HG02943 (cell line): ENCODE measurements around the gene LY6G6F.

ENCODE experiments used
- ATAC-seq: cut with Tn5 transposase; IDR thresholded peaks from one replicate; pipeline ENCODE4 v1.9.1; 2021; ENCODE audit warnings: mild to moderate bottlenecking, low read depth, moderate library complexity; ENCODE audit not compliant: unreplicated experiment

LY6G6F gene

DNA sequence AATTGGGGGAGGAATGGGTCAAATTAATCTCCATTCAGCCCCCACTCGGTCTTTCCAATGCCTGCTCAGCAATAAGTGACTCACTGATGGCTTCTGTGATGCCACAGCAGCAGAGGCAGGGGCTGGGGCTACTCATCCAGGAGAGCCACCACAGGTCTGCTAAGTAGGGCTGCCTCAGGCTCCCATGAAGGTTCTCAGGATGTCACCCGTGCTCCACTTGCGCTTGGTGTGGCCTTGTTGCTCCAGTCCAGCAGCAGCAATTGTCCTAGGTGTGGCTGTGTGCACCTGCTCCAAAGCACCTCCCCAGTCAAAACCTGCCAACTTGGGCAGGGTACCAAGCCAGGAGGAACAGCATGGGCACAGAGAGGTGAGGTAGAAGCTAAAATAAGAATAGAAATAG, 15.5 kb downstream of the LY6G6F start:
- no peak for ATAC-seq

DNA sequence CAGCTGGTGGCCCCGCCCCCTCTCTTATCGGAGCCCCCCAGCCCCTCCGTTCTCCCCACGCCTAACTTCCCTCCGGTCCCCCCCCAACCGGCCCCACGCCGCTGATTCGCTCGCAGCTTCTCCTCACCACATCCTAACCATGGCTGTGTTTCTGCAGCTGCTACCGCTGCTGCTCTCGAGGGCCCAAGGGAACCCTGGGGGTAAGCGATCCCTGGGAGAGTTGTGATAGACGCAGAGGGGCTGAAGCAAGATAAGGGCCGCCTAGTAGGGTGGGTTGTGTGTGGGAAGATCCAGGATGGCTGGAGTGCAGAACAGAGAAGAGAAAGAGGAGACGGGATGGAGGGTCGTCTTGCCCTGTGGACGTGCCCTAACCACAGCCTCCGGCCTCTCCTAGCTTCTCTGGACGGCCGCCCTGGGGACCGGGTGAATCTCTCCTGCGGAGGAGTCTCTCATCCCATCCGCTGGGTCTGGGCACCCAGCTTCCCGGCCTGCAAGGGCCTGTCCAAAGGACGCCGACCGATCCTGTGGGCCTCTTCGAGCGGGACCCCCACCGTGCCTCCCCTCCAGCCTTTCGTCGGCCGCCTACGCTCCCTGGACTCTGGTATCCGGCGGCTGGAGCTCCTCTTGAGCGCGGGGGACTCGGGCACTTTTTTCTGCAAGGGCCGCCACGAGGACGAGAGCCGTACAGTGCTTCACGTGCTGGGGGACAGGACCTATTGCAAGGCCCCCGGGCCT, 16.7 kb downstream of the LY6G6F start, which contains the start of gene MPIG6B:
TSS of gene MPIG6B (plus strand) at position 129 of the 735 bp plus-strand sequence. CDS start at position 140, 11 bp downstream.
- no peak for ATAC-seq

DNA sequence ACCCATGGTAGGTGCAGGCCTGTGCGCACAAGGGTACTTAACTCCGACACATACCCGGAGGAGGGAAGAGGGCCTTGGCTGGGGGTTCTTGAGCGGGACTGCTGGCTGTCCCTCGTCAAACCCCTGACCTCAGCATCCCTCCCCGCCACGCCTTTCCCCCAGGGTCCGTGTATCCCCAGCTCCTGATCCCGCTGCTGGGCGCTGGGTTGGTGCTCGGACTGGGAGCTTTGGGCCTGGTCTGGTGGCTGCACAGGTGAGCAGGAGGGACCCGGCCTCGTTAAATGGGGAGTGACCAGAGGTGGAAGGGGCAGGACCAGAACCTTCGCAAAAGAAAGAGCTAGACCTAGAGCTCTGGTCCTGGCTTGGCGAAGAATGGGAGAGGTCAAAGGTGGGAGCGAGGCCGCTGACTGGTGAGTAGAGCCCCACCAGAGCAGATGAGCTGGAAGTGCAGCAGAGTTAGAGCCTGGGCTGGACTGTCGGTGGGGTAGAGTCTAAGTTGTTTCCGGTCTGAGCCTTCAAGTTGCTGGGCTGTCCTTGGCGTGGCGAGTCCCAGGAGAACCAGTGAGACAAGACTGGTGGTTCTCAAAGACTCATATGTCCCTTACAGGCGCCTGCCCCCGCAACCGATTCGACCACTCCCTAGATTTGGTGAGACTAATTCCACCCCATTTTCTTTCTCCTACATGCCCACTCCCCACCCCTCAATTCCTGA, 17.5 kb downstream of the LY6G6F start:
- ATAC-seq: no peak

DNA sequence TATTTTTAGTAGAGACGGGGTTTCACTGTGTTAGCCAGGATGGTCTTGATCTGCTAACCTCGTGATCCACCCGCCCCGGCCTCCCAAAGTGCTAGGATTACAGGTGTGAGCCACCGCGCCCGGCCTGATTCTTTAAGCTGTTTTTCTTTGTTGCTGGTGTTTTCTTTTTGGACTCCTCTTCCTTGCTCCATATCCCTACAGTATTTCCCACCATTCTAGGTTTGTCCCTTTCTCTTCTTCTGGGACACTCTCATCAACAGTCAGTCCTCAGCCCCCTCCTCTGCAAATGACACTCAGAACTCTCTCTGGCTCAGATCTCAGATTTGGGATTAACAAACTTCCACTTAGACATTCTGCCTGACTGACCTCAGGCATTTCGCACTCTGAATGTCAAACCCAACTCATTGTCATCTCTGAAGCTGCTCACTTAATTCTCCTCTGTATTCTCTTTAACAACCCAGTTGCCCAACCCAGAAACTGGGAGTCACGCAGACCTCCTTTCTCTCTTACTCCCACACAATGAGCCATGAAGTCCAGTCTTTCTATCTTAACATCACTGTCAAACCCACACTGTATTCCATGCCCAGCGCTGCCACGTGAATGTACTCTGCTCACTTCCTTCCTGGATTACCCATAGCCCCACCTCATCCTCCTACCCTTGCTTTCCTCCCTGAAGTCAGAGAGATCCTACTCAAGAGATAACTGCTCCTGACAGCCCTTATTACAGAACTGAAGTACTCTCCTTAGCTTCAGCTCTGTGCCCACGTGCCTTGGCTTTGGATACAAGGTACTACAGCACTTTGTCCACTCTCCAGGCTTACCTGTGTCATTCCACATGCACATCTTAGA, 19.1 kb downstream of the LY6G6F start:
- ATAC-seq: no peak

DNA sequence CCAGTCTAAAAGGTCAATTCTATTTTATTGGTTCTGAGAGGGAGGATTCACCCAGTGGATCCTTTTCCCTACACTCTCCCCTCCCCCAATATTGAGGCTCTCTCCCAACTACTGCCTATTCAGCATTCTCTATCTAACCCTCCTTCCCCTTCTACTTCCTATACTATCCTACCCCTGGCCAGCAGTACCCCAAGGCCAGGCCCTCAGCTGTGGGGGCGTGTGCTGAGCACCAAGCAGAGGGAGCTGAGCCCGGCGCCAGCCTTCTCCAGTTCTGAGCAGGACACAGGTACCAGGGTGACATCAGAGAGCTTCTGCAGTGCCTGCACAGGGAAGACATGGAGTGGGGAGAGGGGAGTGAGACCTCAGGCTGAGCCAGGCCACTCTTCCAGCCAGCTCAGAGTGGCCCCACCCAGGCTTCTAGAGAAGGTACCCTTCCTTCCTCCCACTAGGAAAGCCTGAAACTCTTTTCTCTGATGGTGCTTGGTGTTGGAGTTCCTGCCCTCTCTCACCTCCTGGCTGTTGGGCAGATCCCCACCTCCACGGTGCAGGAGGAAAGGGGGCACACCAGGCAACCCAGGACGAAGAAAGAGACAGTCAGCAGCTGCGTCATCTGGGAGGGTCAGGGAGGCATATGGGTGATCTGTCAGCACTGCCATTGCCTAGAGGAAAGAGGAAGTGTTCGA, 20.5 kb downstream of the LY6G6F start:
- ATAC-seq: no peak

DNA sequence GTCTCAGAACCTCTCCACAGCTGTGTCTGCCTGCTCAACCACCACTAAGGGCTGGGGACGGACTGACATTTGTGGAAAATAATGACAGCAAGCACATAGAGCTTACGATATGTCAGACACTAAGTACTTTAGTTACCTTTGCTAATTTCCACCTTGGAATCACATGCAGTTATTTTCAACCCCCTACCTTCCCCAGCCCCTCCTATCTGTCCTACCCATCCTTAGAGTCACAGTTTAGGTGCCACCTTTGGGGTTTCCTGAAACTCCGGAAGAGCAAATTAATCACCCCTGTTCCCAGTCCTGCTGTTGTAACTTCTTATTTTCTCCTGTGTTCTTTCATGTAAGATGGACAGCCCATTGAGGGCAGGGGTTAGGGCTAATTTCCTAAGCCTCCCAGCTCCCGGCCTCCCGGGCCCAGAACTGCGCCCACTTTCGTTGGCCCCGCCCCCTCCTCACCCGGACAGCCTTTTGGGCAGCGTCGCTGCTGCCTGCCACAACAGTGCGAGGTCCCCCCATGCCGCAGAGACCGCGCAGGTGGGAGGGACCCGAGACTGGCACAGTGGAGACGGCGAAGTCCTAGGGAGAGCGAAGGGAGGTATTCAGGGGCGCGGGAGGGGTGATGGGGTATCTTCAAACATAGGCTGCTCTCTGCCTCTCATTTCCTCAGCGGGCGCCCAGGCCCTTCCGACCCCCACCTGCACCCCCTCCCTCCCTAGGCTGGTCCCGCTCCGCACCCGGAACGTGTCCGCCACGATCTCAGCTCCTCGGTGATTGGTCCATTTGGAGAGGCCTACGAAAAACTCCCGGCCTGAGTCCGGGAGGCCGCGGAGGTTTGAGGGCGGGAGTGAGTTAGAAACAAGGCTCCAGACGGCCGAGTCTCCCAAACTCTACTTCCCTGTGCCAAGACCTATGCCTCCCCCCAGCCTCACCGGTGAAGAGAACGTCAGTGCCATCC, 21.3 kb downstream of the LY6G6F start:
- ATAC-seq: no peak

DNA sequence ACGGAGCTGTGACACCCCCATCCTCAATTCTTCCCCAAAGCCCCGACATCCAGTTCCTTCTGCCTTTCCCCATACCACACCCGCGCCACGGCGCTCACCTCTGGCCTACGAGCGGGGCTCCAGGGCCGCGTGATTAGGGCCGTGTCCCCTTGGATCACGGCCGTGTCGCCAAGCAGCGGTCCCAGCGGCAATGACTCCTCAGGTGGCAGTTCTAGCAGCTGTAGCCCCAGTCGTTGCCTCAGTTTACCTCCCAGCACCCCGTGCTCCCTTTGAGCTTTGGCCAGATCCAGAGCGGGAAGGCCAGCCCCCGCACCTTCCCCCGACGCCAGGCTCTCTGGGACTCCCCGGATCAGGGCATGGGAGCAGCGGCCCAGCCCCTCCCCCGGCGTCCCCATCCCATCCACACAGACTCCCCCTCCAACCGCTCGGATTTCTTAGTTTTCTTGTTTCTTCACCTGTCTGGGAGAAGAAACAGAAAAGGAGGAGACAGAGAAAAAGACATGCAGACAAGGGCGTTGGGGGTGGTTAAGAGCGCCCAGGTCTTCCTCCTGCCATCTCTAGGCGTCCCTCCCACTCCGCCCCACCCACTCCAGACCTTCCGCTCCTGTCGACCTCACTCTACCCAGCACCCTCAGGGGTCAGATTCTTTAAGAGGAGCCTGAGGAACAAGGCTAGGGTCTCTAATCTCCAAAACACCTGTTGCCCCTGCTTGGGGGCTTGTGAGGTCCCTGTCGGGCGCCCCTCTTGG, 22.3 kb downstream of the LY6G6F start, which contains the start of gene DDAH2:
TSS of gene DDAH2 (minus strand) at position 533 of the 748 bp plus-strand sequence. CDS start at position 395, 138 bp downstream.
- no peak for ATAC-seq

DNA sequence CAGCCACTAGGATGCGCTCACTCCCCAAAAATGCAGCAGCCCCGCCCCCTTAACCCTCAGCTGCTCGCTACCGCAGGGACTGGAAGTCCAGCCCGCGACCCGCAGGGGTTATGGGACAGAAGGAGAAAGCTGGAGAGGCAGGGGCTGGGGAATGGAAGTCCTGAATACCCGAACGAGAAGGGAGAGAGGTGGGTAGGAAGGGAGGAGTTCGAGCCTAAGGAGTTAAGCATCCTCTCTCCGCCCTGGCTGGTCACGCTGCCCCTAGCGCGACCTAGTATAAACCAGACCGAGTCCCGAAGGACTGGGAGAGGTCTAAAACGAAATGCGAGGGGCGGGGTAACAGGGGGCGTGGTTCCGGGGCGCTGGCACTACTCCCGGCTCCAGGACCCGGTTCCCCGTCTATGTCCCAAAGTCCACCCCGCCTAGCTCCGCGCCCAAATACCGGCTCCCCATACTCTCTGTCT, 22.9 kb downstream of the LY6G6F start:
- ATAC-seq: no peak

DNA sequence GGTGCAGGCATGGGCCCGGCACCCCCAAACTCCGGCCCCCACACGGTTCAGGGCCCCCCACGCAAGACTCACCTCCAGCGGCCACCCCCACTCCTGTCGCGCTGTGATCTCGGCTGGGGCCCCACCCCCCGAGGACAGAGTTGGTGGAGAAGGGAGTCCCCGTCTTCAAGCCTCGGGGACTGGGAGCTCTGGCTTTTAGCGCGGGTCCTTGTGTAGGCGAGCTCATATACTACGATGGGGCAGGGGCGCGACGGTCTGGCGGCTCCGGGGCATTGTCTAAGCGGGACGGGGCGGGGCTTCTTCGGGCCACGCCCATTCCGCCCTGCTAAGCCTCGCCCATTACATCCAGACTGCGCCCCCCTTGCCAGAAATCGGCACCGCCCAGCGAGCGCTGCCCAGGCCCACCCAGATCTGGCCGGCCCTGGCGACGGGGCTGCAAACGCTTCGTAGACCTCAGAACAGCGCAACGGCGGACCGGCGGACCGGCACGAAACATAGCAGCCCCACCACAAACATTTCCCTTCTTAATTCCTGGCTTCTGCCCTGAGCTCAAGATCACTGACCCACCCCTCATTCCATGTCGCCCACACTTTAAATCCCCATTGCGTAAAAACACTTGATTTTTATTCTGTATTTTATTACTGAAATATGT, 23.4 kb downstream of the LY6G6F start:
- no peak for ATAC-seq

DNA sequence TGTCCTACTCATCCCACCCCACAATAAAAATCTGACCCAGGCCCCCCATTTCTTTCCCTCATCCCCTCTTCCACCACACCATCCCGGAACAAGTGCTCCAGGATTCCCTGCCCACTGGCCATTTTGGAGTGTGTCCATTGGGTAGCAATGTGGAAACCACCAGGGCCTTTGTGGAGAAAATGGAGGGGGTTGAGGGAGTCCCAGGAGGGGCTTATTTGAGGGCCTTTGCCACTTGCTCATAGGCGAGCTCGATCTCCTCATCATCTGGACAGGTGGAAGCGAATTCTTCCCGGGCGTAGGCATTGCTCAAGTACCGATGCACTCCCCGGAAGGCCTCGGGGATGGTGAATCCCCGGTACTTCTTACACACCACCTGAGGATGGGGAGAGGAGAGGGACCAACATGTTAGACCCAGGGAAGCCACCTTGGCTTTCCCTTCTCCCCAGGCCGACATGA, 24.0 kb downstream of the LY6G6F start:
- no peak for ATAC-seq

DNA sequence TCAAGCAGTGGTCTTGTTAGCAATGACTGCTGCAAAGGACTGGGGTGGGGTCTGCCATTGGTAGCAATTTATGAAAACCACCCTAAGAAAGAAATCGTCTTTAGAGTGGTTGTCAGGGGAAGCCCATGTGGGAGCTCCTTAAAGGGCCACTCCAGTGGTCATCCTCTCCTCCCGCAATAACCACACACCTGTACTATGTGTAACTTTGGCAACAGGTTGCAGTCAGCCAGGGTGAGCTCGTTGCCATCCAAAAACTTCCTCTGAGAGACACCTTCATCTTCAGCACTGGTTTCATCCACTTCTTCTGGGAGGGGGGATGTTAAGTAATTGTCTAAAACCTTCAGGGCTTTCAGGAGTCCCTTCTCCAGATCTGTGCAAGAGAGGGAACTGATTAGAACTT, 25.4 kb downstream of the LY6G6F start:
- no peak for ATAC-seq

DNA sequence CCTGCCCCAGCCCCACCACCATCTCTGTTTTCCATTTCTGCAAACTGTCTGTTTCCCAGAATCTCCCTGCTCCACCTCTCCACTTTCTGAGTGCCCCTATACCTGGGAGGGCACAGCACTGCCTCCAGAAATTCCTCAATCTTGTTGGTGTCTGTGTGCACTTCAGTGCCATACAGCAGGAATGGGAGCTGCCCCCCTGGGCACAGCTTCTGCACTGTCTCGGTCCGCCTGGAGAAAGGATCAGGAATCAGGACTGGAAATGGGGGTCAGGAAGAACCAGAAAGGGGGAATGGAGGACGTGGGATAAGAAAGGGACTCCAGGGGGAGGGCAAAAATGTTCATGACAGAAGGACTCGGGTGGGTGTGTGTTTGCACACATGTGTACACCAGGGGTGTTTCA, 27.1 kb downstream of the LY6G6F start:
- no peak for ATAC-seq

DNA sequence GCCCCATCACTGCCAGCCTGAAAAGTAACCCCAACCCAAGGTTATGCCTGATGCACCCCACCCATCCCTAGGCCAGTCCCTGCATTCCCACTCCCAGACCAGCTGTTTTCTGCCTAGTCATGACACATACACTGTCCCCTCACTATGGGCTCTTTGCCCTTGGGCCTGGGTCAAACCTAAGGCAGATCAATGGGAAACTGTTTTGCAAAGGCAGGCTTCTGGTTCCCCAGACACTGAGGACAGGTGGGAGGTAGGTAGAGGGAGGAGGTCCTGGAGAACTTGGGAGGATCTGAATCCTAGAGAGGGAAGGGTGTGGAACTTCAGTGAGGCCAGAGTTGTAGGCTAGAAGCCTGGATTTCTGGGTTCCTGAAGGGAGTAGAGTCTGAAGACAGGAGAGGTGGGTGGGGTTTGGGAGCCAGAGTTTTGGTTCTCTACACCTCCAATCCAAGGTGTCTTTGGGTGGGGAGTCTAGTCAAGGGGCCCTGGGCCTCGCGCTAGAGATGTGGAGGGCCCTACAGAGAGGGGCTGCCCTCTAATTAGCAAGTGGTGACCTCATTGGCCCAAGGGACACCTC, 27.7 kb downstream of the LY6G6F start:
- no peak for ATAC-seq

DNA sequence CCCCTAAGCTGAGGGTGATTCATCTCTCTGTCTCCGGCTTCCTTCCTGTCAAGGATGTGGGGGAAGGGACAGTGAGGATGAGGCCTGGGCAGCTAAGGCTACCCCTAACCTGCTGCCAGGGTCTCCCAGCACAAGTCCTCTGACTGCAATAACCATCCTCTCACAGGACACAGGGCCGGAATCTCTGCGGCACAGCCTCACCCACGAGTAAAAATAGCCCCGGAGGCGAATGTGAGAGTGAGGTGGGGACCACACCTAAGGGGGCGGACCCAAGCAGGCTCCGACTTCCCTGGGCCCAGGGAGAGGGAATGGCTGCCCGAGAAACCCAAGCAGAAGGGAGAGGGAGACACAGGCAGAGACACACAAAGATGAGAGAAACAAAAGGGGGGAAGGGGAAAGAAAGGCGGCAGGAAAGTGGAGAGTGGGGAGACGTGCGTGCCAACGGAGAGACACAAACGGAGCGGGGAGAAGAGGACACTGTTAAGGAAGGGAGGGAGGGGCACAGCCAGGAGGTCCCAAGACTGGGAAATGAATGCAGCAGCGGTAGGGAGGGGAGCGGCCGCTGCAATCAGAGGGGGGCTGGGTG, 28.2 kb downstream of the LY6G6F start:
- no peak for ATAC-seq

DNA sequence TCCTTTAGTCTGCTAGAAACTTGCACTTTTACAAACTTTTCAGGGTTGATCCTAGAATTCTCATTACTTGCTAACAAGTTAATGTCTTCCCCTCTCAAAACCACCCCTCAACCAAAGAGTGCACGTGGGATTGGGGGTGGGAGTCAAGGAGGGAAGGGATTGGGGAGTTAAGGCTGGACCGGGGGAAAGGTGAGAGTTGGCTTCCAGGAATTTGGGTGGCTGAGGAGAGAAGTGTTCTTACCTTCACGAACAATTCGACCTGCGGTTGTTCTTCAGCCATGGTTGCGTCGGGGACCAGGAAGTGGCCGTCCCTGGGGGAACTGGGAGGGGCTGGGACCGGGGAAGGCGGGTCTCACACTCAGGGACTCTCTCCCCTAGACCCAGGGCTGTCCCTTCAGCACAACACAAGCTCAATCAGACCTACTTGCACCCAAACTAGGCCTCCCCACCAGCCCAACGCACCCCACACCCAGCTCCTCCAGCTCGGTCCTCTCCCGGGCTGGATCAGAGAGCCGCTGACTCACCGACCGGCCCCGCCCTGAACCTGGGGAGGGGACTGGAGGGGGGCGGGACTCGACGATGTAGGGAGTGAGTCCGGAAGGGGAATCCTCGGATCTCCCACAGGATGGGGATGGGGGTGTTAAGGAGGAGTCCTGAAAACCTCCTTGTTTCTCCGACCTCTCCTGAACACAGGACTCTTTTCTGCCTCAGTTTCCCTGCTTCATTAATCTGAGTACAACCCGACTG, 29.5 kb downstream of the LY6G6F start, which contains the start of gene CLIC1:
TSS of gene CLIC1 (minus strand) at position 510 of the 747 bp plus-strand sequence. CDS start at position 280, 230 bp downstream.
- no peak for ATAC-seq

DNA sequence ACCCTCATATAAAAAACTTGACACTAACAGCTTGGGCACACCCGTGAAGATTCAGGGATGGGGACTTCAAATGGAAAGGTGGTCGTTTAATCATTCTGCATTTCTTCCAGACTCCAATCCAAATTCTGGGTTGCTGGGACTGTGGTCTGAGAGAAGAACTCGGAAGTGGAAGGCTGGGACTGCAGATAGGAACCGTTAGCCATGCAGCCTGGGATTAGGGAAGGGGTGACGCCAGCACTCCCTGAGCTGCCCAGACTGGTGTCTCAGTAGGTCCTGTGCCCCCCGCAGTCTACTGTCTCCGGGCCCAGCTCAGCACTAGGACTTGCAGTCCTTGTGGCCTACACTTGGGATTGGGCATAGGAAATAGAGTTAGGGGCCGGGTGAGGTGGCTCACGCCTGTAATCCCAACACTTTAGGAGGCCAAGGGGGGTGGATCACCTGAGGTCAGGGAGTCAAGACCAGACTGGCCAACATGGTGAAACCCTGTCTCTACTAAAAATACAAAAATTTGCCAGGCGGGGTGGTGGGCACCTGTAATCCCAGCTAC, 30.2 kb downstream of the LY6G6F start:
- no peak for ATAC-seq
